Esophagus squamous epithelium (tissue), 4 donors: ENCODE data around the gene TBX10.
A peak's percentile ranks its signal among the peaks of the same experiment; 100 is the strongest.

Experiments used
- CTCF ChIP-seq, 6 experiments: fragments of 450-650 bp in 4 of 6; fragments of 200-600 bp in 2 of 6; sonication (generic) in 2 of 6; IDR thresholded peaks; one replicate each; pipeline ENCODE4 v1.5.1; 2016 to 2019; ENCODE audit warnings: antibody characterized with exemption in 6 of 6, mild to moderate bottlenecking in 4 of 6, moderate library complexity in 4 of 6
- POLR2A ChIP-seq, 4 donors: fragments of 450-650 bp; IDR thresholded peaks; one replicate each; pipeline ENCODE4 v1.6.1; 2017; ENCODE audit warnings: antibody characterized with exemption in 4 of 4, mild to moderate bottlenecking in 4 of 4, moderate library complexity in 3 of 4

- TF ChIP-seq CTCF (IDR thresholded peaks at IDR 0.05) (no peak), POLR2A (IDR thresholded peaks at IDR 0.05) (peak in 2 of 4 donors; percentile 31 to 57)
These were observed 55.2 kb downstream of the TBX10 start for GRCh38 chr11:67584205-67584880.
